HG03439 (cell line): ENCODE measurements around the gene CEACAM4.

Experiments
- ATAC-seq: cut with Tn5 transposase; IDR thresholded peaks from one replicate; pipeline ENCODE4 v1.9.1; 2021; ENCODE audit warnings: mild to moderate bottlenecking, moderate library complexity; ENCODE audit not compliant: unreplicated experiment

CEACAM4 gene

GRCh38 chr19:41617941-41618730, 8.7 kb downstream of the CEACAM4 start:
- no peak for ATAC-seq

GRCh38 chr19:41616792-41617621, 9.9 kb downstream of the CEACAM4 start:
- ATAC-seq, result no peak

DNA sequence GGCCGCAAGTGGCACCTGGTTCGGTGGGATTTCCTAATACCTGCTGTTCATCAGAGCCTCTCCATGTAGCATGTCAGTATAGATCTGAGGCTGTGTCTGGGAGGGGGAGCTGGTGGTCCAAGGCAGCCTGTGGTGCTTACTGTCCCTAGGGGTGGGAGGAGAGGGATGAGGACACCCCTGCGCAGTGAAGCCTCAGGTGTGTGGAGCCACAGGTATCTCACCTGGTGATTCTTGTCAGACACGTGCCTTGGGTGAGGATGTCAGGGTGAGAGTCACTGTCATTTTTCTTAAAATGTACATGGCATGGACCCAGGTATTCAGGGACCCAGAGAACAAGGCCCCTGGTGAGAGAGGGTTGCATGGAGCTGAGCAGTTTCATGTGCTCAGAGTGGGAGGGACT, 11.7 kb downstream of the CEACAM4 start:
- ATAC-seq, result no peak

DNA sequence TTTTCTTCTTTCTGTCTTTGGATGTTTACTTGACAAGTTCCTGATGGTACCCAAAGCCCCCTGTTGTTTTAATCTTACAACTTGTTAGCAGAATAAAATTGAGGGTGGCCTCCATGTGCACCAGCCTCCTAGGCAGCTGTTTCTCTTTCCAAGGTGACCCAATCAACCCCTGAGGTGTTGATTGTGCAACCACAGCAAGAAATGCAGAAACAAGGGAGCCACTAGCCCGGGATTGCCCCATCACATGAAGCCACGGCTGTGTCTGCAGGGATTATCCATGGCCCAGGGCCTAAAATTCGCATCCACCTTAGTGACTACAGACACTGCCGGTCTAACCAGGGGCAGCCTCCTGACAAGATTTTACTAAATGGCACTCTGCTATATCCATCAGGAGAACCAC, 14.4 kb downstream of the CEACAM4 start:
- ATAC-seq, result no peak

- ATAC-seq, result no peak
These were observed 16.1 kb downstream of the CEACAM4 start for GRCh38 chr19:41610789-41611188.

DNA sequence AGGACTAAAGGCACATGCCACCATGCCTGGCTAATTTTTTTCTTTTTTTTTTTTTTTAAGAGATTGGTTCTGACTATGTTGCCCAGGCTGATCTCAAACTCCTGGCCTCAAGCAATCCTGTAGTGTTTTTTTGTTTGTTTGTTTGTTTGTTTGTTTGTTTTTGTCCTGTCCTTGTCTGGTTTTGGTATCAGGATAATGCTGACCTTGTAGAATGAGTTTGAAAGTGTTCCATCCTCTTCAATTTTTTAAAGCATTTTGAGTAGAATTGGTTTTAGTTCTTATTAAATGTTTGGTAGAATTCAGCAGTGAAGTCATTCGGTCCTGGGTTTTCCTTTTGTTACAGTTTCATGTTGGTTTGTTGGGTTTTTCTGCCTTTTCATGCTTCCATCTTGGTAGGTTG, 19.2 kb downstream of the CEACAM4 start:
- no peak for ATAC-seq

DNA sequence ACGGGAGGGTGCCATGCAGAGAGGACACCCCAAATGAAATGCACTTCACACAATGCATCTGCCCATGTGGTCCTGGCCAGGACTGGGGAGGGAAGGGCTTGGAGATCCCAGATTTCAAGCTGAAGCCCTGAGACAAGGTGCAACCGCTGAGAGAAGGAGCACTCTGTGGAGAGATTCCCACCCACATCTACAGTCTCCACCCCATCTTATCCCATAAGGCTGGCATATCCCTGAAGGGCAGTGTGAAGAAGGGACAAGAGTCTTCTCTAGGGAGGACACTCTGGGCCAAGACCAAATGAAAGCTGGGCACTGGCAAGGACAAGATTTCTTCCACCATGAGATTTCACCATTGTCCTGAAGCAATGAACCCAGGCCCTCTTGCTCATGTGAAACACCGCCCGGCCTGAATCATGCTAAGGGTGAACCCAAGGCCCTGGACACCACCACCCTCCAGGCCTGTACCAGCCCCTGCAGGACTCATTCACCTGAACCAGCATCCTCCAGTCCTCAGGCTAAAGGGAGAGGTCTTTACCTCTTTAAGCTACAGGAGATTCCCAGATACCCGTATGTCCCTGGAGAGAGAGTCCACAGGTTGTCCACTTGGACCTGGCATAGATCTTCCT, 20.5 kb downstream of the CEACAM4 start:
- no peak for ATAC-seq

DNA sequence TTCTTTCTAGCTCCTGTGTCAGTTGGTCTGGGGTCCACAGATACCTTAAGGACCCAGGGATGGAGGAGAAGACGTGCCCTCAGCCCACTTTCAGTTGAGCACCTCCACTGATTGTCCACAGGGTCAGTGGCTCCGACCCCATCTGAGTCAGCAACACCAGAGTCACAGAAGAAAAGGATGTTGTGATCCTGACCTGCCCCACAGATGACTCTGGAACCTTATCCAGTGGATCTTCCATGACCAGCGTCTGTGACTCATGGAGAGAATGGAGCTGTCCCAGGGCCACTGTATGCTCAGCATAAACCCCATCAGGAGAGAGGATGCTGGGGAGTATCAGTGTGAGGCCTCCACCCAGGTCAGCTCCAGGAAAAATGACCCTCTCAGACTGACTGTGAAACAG, 22.0 kb downstream of the CEACAM4 start:
- no peak for ATAC-seq

- ATAC-seq, result no peak
These were observed 25.1 kb downstream of the CEACAM4 start for GRCh38 chr19:41601771-41602170.

GRCh38 chr19:41599175-41599966, 27.5 kb downstream of the CEACAM4 start:
- no peak for ATAC-seq

DNA sequence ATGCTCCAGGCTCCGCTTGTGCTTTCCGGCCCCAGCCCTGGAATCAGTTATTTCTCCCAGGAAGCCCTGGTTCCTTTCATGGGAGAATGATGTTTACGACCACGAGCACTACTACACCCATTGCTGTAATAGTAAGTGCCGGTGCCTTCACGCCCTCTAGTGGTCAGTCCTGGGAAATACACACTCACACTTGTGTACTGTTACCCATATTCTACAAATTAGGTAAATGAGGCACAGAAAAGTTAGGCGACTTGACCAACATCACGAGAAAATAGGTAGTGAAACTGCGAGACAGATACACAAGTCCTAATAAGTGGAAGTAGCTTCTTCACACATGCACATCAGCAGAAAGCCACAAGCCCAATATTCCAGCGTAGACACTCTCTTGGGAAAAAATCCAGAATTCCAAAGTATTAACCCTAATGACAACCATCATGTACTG, 29.3 kb downstream of the CEACAM4 start:
- peak; percentile 66 for ATAC-seq

- no peak for ATAC-seq
These were observed 31.0 kb downstream of the CEACAM4 start for GRCh38 chr19:41595890-41596280.

DNA sequence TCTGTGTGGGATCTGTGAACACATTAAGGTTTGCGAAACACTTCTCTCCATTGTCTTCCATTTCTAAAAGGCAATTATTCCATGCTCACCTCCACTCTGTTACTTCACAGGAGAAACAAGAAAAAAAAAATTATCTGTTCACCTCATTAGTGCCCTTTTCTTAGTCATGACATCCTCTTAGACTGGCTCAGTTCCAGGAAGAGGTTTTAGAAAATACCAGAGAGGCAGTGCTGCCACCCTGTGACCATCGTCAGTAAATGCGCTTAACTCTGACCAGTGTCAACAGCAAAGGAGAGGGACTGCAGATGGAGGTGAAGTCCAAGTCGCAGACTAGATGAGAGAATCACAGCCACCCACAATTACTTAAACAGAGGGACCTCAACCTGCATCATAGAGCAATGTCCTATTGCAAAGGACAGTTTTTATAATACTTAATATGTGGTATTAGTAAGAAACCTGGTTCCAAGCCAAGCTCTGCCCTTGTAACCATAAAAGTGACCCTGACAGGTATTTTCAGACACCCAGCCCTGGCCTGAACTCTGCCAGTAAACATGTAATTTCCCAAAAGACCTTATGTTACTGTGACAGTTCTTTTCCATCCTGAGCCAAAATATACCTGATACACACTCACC, 31.5 kb downstream of the CEACAM4 start:
- peak; percentile 58 for ATAC-seq

GRCh38 chr19:41591951-41592562, 34.8 kb downstream of the CEACAM4 start:
- no peak for ATAC-seq

GRCh38 chr19:41590936-41591335, 35.9 kb downstream of the CEACAM4 start:
- ATAC-seq, result no peak

DNA sequence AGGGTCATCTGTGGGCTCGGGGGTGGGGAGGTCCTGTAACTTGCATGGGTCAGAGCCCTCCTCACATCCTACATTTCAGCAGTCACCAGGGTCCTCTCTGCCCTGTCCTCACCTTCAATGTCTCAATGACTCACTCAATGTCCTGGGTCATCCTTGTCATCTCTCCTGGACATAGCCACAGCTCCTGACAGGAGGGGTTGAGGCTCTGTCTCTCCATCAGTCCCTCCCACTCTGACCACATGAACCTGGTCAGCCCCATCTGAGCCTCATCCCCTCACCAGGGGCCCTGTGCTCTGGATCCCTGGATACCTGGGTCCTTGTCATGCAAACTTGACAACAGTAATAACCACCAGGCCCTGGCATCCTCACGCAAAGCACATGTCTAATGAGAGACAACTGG, 37.5 kb downstream of the CEACAM4 start:
- ATAC-seq, result no peak

DNA sequence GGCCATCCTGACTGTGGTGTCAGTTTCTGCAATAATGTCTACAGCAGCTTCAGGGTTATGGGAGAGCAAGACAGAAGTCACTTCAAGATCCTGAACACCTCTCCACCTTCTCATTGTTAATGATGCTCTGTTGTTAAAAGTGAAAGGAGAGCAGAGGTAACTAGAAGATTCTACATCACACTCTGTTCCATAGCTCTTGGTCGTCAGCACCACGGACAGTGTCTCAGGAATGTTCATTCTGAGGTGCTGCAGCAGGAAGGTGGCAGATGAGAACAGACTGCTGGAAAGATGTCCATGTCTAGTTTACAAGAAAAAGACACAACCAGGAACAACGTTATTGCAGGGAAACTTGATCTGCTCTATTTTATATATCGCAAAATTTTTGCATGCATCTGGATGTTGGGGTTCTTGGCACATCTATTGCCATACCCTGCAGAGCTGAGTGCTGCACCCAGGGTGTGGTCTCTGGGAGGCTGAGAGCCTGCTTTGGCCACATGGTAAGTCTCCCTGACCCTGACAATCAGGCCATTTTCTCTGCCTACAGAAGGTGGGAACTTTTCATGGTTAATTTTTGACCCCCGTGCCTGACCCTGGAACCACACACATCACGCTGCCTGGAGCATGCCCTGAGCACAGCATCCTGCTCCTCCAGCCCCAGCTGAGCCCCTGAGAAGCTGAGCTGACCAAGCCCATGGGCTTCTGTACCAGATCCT, 38.2 kb downstream of the CEACAM4 start:
- ATAC-seq, result no peak

DNA sequence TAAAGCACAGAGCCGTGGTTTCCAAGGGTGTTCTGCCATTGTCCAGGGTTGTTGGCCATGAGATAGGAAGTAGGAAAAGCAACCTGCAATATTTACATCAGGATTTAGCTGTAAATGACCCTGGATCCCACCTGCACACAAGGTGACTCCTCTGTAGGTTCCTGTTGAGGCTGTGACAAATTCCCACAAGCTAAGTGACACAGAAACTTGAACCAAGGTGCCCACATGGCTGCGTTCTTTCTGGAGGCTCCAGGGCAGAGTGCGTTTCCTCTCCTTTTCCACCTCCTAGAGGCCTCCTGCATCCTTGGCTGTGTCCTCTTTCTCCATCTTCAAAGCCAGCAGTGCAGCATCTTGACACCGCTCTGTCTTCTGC, 39.0 kb downstream of the CEACAM4 start:
- ATAC-seq, result no peak

GRCh38 chr19:41587101-41587837, 39.6 kb downstream of the CEACAM4 start:
- no peak for ATAC-seq
